ENCODE measurements around the gene BLOC1S6. TPM values are rescaled to one million over a fixed set of nuclear protein-coding genes. Genes with fewer than 3 reads are reported as not detected.
A peak's percentile ranks its signal among the peaks of the same experiment; 100 is the strongest.

BLOC1S6 gene, protein sequence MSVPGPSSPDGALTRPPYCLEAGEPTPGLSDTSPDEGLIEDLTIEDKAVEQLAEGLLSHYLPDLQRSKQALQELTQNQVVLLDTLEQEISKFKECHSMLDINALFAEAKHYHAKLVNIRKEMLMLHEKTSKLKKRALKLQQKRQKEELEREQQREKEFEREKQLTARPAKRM
- total RNA-seq = 10 to 100 TPM; 32.9 to 35.2 TPM

DNA sequence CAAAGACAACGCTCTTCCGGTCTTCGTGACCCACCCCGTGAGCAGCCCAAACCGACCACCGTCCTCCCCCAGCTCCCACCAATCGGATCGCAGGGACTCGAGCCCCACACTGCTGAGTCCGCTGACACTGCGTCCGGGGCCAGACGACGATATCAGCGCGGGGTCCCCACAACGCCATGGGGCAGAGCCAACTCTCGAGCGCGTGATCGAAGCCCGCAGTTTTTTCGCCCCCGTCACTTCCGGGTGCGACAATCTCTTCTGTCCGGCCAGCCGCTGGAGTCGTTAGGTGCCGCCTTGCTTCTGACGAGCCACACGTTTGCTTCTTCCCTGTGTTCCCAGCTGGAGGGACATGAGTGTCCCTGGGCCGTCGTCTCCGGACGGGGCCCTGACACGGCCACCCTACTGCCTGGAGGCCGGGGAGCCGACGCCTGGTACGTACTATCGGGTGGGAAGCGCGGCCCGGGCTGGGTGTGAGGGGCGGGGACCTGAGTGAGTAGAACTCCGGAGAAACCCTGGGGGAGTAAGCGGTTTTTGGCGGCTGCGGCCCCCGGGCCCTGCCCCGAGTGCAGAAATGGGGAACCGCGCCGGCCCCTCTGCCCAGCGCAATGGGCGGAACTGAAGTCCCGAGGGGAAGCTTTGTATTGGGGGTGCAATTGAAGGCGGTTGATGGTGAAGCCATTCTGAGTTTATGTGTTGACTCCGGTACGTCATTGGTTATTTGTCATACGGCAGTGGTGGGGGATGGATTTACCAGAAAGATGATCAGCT lies at the start of gene BLOC1S6:
Gene BLOC1S6 (plus strand): TSS at position 285 of the 768 bp plus-strand sequence. CDS start 65 bp downstream, at position 350.
- ChIA-PET POLR2A (interaction anchor here (0.6 to 3.2 kb wide), 28 partner anchors 8 to 418 kb away, joined by 3 to 35 read pairs (median 4); partner anchors contain the start of gene SQOR), CTCF (interaction anchor here (0.7 to 8.1 kb wide), 20 partner anchors 10 to 425 kb away, joined by 3 to 84 read pairs (median 4); partner anchors contain the start of gene SQOR)
- Mint-ChIP-seq H3K27me3 (ENCODE audit: low read depth) (no peaks in the 10 kb centered on the region), H3K4me3 (peak within 1 kb of the TSS; percentile 99), H3K36me3 (ENCODE audit: low read depth) (peaks cover 6% of the 10 kb centered on the region), H3K4me1 (ENCODE audit: low read depth) (peaks cover 43% of the 10 kb centered on the region), H3K9me3 (ENCODE audit: insufficient read depth) (no peaks in the 10 kb centered on the region), H3K27ac (peak within 1 kb of the TSS; percentile 100)
- DNase-seq = peak; percentile 92
- peak; percentile 91 for ATAC-seq

DNA sequence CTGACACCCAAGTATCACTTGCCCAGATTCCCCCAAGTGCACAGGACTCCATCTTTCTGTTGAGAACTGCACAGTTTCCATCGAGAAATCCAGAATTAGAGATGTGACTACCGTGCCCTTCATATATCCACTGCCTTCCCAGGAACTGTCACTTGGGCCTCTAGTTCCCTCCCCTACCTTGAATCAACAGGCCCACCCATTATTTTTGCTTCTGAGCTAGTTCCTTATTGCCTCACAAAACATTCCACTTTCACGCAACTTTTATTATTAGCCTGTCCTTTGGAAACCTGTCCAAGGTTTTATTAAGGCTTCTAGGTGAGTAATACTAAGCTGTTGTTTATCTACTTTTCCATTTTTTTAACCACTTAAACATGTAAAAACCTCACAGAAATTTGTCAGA lies 47.5 kb upstream of the BLOC1S6 start:
- H3K27me3 Mint-ChIP-seq (ENCODE audit: low read depth) = no peaks in the 10 kb centered on the region
- ChIA-PET POLR2A (no interaction called here), CTCF (no interaction called here)
- no peaks in the 10 kb centered on the region for H3K9me3 Mint-ChIP-seq (ENCODE audit: insufficient read depth)
- H3K36me3 Mint-ChIP-seq (ENCODE audit: low read depth) = no peaks in the 10 kb centered on the region
- no peak overlapping the region for H3K4me3 Mint-ChIP-seq
- no peaks in the 10 kb centered on the region for H3K4me1 Mint-ChIP-seq (ENCODE audit: low read depth)
- H3K27ac Mint-ChIP-seq = no peak overlapping the region
- ATAC-seq = no peak
- no peak for DNase-seq

DNA sequence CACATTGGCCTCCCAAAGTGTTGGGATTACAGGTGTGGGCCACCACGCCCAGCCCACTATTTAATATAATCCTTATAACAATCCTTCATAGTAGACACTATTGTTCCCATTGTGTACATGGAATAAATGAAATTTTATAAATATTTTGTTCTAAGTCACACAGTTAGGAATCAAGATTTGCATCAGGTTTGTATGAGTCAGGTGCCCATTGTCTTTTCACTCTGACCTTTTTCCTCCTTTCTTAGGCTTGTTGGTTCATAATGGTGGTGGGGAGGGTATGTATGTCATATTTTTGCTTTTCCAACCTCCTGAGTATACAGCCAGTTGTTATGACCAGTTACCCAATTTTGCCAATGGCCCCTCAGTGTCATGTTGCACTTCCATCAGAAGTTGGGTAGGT lies 46.6 kb upstream of the BLOC1S6 start:
- Mint-ChIP-seq H3K27ac (no peak overlapping the region), H3K9me3 (ENCODE audit: insufficient read depth) (no peaks in the 10 kb centered on the region)

DNA sequence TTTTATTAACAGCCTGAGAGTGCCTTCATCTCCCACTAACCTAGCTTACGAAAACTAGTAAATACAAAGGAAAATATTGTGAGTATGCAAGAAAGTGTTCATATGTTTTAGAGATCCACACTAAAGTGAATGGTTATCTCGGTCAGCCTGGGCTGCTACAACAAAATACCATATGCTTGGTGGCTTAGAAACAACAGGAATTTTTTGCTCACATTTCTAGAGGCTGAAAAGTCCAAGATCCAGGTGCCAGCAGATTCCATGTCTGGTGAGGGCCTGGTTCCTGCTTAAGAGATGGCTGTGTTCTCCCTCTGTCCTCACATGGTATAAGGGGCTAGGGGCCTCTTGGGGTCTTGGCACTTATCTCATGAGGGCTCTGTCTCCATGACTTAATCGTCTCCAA lies 44.1 kb upstream of the BLOC1S6 start:
- DNase-seq = no peak
- Mint-ChIP-seq H3K4me3 (no peak overlapping the region), H3K4me1 (ENCODE audit: low read depth) (no peaks in the 10 kb centered on the region), H3K27me3 (ENCODE audit: low read depth) (no peaks in the 10 kb centered on the region), H3K36me3 (ENCODE audit: low read depth) (no peaks in the 10 kb centered on the region), H3K9me3 (ENCODE audit: insufficient read depth) (no peaks in the 10 kb centered on the region), H3K27ac (no peak overlapping the region)
- ChIA-PET CTCF (no interaction called here), POLR2A (no interaction called here)
- no peak for ATAC-seq

More for the DNA sequence above, 46.6 kb upstream of the BLOC1S6 start:
- H3K36me3 Mint-ChIP-seq (ENCODE audit: low read depth) = no peaks in the 10 kb centered on the region
- POLR2A ChIA-PET = no interaction called here
- DNase-seq (no peak), ATAC-seq (no peak)
- H3K27me3 Mint-ChIP-seq (ENCODE audit: low read depth) = no peaks in the 10 kb centered on the region
- H3K4me1 Mint-ChIP-seq (ENCODE audit: low read depth) = no peaks in the 10 kb centered on the region
- no peak overlapping the region for H3K4me3 Mint-ChIP-seq
- CTCF ChIA-PET = no interaction called here

DNA sequence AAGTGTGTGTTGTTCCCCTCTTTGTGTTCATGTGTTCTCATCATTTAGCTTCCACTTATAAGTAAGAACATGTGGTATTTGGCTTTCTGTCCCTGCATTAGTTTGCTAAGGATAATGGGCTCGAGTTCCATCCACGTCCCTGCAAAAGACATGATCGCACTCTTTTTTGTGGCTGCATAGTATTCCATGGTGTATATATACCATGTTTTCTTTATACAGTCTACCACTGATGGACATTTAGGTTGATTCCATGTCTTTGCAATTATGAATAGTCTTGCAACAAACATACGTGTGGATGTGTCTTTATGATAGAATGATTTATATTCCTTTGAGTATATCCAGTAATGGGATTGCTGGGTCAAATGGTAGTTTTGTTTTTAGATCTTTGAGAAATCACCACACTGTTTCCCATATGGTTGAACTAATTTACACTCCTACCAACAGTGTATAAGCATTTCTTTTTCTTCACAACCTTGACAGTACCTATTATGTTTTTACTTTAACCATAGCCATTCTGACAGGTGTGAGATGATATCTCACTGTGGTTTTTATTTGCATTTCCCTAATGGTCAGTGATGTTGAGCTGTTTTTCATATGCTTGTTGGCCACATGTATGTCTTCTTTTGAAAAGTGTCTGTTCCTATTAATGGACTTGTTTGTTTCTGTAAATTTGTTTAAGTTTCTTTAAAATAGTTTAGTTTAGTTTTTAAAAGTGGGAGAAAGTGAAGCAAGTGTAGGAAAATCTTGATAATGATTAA lies 42.7 kb upstream of the BLOC1S6 start:
- POLR2A ChIA-PET = no interaction called here

DNA sequence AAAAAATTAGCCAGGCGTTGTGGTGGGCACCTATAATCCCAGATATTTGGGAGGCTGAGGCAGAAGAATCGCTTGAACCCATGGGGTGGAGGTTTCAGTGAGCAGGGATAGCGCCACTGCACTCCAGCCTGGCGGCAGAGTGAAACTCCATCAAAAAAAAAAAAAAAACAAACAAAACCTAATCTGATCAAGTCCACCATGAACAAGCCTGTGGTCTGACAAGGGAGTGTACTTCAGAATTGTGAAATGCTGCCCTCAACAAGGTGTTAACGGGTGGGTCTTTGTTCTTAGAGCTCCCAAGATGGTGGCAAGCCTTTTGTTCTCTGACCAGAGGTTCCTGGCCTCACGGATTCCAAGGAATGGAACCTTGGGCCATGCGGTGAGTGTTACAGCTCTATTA lies 40.4 kb upstream of the BLOC1S6 start:
- Mint-ChIP-seq H3K4me3 (no peak overlapping the region), H3K27me3 (ENCODE audit: low read depth) (peaks cover 3% of the 10 kb centered on the region), H3K4me1 (ENCODE audit: low read depth) (no peaks in the 10 kb centered on the region), H3K9me3 (ENCODE audit: insufficient read depth) (no peaks in the 10 kb centered on the region), H3K36me3 (ENCODE audit: low read depth) (no peaks in the 10 kb centered on the region), H3K27ac (no peak overlapping the region)
- ATAC-seq (no peak), DNase-seq (no peak)
- ChIA-PET POLR2A (no interaction called here), CTCF (no interaction called here)

More for the DNA sequence above, 42.7 kb upstream of the BLOC1S6 start:
- CTCF ChIA-PET = no interaction called here
- Mint-ChIP-seq H3K27me3 (ENCODE audit: low read depth) (peaks cover 3% of the 10 kb centered on the region), H3K36me3 (ENCODE audit: low read depth) (no peaks in the 10 kb centered on the region), H3K27ac (no peak overlapping the region), H3K9me3 (ENCODE audit: insufficient read depth) (no peaks in the 10 kb centered on the region), H3K4me3 (no peak overlapping the region), H3K4me1 (ENCODE audit: low read depth) (no peaks in the 10 kb centered on the region)
- no peak for ATAC-seq
- no peak for DNase-seq

DNA sequence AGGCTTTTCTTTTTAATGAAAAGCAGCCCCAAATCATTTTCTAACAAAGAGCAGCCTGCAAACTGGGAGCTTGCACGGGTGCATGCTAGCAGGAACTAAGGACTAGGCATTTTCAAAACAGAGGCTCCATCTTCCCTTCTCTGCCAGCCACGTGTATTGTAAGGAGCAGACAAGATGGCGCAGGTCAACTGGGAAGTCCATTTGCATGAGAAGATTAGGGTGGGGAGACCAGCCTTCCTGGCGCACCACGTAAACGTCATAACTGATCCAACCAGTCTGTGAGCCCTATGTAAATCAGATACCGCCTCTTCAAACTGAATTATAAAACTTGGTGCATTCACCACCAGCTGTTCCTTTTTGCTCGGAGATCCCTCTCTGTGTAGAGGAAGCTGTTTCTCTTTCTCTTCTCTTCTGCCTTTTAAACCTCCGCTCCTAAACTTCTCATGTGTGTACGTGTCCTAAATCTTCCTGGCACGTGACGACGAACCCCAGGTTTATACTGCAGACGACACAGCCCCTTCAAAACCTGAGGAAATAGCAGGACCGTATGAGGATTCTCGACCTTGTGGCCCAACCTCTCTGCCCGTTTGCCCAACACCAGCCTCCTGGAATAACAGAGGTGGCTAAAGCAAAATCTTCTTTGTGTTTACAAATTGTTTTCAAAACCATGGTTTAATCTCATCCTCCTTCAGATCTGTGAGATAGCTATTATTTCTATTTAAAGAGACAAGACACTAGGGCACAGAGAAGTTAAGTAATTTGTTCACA lies 38.2 kb upstream of the BLOC1S6 start:
- ChIA-PET POLR2A (no interaction called here), CTCF (no interaction called here)
- Mint-ChIP-seq H3K4me1 (ENCODE audit: low read depth) (no peaks in the 10 kb centered on the region), H3K9me3 (ENCODE audit: insufficient read depth) (no peaks in the 10 kb centered on the region), H3K27ac (no peak overlapping the region), H3K36me3 (ENCODE audit: low read depth) (no peaks in the 10 kb centered on the region), H3K4me3 (no peak overlapping the region), H3K27me3 (ENCODE audit: low read depth) (peaks cover 3% of the 10 kb centered on the region)
- no peak for DNase-seq
- no peak for ATAC-seq

DNA sequence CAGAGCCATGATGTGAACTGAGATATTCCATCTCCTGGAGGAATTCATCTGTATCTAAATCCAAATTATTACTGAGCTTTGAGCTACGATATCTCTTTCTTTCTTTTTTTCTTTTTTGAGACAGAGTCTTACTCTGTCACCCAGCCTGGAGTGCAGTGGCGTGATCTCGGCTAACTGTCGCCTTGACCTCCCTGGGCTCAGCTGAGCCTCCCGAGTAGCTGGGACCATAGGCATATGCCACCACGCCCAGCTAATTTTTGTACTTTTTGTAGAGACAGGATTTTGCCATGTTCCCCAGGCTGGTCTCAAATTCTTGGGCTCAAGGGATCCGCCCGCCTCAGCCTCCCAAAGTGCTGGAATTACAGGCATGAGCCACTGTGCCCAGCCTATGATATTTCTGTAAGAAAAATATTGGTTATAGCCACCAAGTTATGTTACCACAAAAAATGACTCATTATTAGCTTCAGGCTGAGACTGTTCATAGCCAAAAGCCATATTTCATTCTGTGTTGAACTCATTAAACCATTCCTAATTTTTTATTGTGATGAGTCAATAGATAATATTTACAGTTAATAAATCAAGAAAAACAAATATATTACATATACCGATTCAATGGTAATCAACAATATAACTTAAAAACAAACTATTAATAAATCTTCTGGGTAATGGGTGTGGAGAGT lies 37.5 kb upstream of the BLOC1S6 start:
- H3K27me3 Mint-ChIP-seq (ENCODE audit: low read depth) = peaks cover 6% of the 10 kb centered on the region
- no peaks in the 10 kb centered on the region for H3K9me3 Mint-ChIP-seq (ENCODE audit: insufficient read depth)
- no peak for ATAC-seq
- H3K4me1 Mint-ChIP-seq (ENCODE audit: low read depth) = no peaks in the 10 kb centered on the region
- H3K4me3 Mint-ChIP-seq = no peak overlapping the region
- H3K36me3 Mint-ChIP-seq (ENCODE audit: low read depth) = no peaks in the 10 kb centered on the region
- CTCF ChIA-PET = no interaction called here
- no peak overlapping the region for H3K27ac Mint-ChIP-seq
- POLR2A ChIA-PET = no interaction called here
- DNase-seq = no peak

DNA sequence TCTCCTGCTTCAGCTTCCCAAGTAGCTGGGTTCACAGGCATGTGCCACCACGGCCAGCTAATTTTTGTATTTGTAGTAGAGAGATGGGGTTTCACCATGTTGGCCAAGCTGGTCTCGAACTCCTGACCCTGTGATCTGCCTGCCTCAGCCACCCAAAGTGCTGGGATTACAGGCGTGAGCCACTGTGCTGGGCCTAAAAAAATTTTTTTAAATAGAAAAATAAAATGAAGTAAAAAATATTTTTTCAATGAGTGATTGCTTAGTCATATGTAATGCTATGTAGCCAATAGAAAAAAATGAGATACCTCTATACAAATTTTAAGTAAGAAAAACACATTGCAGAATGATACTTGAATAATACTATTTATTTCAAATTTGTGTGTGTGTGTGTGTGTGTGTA lies 36.7 kb upstream of the BLOC1S6 start:
- Mint-ChIP-seq H3K4me3 (no peak overlapping the region), H3K27me3 (ENCODE audit: low read depth) (peaks cover 7% of the 10 kb centered on the region), H3K36me3 (ENCODE audit: low read depth) (no peaks in the 10 kb centered on the region), H3K4me1 (ENCODE audit: low read depth) (no peaks in the 10 kb centered on the region), H3K9me3 (ENCODE audit: insufficient read depth) (no peaks in the 10 kb centered on the region), H3K27ac (no peak overlapping the region)
- DNase-seq (no peak), ATAC-seq (no peak)
- POLR2A ChIA-PET = no interaction called here
- CTCF ChIA-PET = no interaction called here

DNA sequence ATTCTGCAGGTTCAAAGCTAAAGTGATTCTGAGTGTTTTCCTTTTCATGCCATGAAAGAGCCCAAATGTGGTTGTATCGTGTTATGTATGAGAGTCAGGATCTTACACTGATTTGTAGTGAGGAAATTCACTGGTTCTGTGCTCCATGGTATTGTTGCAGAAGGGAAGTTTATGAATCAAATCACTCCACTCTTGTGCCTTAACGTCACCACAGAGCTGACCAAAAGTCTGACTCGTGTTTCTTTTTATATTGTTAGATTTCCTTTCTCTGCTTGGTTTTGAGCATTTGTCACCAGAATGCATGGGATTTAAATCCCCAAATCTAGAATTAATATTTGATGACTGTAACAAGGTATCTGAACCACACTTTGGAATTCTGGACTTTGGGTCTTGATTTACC lies 35.5 kb upstream of the BLOC1S6 start:
- peaks cover 14% of the 10 kb centered on the region for H3K27me3 Mint-ChIP-seq (ENCODE audit: low read depth)
- ChIA-PET POLR2A (no interaction called here), CTCF (no interaction called here)
- no peaks in the 10 kb centered on the region for H3K9me3 Mint-ChIP-seq (ENCODE audit: insufficient read depth)
- ATAC-seq (no peak), DNase-seq (no peak)
- no peak overlapping the region for H3K27ac Mint-ChIP-seq
- H3K4me1 Mint-ChIP-seq (ENCODE audit: low read depth) = no peaks in the 10 kb centered on the region
- no peaks in the 10 kb centered on the region for H3K36me3 Mint-ChIP-seq (ENCODE audit: low read depth)
- no peak overlapping the region for H3K4me3 Mint-ChIP-seq

DNA sequence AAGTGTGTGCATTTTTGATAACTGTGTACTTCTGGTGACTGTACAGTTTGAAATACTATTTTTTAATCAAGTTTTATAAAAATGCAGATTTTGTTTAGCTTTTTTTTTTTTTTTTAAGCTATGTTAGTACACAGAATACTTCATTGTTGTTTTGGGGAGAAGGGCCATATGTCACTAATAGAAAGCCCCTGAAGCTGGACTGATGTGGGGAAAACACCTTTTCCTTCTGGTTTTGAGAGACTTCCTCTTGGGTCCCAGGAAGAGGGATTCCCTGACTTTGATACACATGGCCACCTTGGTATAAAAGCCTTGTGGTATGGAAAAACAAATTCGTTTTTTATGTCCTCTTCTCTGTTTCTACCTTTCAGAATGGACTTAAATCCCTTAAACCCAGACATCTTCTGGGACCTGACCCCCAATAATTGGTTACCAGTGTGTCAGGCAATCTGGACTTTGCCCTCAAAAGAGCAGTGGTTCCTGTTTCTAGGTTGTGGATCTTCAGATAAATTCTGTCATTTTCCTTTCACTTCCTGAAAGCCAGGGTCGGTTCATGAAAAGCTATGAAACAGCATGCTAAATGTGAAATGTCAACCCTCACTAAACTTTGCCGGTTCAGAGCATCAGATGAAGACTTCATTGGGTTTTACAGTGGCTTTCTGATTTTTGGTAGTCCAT lies 31.1 kb upstream of the BLOC1S6 start:
- Mint-ChIP-seq H3K27ac (no peak overlapping the region), H3K27me3 (ENCODE audit: low read depth) (peaks cover 22% of the 10 kb centered on the region), H3K9me3 (ENCODE audit: insufficient read depth) (no peaks in the 10 kb centered on the region), H3K4me3 (no peak overlapping the region), H3K36me3 (ENCODE audit: low read depth) (no peaks in the 10 kb centered on the region), H3K4me1 (ENCODE audit: low read depth) (no peaks in the 10 kb centered on the region)
- ChIA-PET CTCF (interaction anchor here (1.4 kb wide), 1 partner anchor 98 kb away, joined by 3 read pairs; no protein-coding TSS in a partner anchor), POLR2A (no interaction called here)
- ATAC-seq = no peak
- DNase-seq = no peak
